ENCODE results near the gene DNAH2.

The DNAH2 gene

GRCh38 chr17:7707858-7708750 lies 9.4 kb upstream of the DNAH2 start:
- TF ChIP-seq, protein P1, sequence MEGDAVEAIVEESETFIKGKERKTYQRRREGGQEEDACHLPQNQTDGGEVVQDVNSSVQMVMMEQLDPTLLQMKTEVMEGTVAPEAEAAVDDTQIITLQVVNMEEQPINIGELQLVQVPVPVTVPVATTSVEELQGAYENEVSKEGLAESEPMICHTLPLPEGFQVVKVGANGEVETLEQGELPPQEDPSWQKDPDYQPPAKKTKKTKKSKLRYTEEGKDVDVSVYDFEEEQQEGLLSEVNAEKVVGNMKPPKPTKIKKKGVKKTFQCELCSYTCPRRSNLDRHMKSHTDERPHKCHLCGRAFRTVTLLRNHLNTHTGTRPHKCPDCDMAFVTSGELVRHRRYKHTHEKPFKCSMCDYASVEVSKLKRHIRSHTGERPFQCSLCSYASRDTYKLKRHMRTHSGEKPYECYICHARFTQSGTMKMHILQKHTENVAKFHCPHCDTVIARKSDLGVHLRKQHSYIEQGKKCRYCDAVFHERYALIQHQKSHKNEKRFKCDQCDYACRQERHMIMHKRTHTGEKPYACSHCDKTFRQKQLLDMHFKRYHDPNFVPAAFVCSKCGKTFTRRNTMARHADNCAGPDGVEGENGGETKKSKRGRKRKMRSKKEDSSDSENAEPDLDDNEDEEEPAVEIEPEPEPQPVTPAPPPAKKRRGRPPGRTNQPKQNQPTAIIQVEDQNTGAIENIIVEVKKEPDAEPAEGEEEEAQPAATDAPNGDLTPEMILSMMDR (IDR thresholded peaks at IDR 0.05; ENCODE audit: low read depth, low read length, missing control alignments), result no peak
- DNase-seq (ENCODE audit: extremely low read depth, low read depth), result no peak
- H3K4me3 ChIP-seq (replicated peaks; ENCODE audit: low read depth, low read length), result no peak overlapping the region

DNA sequence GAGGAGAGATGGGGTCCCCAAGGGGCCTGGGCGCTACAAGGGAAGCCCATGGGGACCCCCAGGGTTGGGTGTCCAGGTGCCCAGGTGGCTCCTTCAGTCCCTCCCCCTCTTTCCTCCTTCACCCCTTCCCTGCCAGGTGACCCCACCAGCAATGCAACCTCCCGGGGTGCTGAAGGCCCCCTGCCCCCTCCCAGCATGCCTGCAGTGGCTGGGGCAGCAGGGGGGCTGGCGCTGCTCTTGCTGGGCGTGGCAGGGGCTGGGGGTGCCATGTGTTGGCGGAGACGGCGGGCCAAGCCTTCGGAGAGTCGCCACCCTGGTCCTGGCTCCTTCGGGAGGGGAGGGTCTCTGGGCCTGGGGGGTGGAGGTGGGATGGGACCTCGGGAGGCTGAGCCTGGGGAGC lies 8.5 kb upstream of the DNAH2 start:
- H3K4me3 ChIP-seq (replicated peaks; ENCODE audit: low read depth, low read length), result no peak overlapping the region
- no peak for DNase-seq (ENCODE audit: extremely low read depth, low read depth)
- TF ChIP-seq, protein P1 (IDR thresholded peaks at IDR 0.05; ENCODE audit: low read depth, low read length, missing control alignments), result no peak

- TF ChIP-seq, protein P1 (IDR thresholded peaks at IDR 0.05; ENCODE audit: low read depth, low read length, missing control alignments), result no peak
- DNase-seq (ENCODE audit: extremely low read depth, low read depth), result no peak
- H3K4me3 ChIP-seq (replicated peaks; ENCODE audit: low read depth, low read length), result no peak overlapping the region
These were observed 7.2 kb upstream of the DNAH2 start for GRCh38 chr17:7710301-7710700.

DNA sequence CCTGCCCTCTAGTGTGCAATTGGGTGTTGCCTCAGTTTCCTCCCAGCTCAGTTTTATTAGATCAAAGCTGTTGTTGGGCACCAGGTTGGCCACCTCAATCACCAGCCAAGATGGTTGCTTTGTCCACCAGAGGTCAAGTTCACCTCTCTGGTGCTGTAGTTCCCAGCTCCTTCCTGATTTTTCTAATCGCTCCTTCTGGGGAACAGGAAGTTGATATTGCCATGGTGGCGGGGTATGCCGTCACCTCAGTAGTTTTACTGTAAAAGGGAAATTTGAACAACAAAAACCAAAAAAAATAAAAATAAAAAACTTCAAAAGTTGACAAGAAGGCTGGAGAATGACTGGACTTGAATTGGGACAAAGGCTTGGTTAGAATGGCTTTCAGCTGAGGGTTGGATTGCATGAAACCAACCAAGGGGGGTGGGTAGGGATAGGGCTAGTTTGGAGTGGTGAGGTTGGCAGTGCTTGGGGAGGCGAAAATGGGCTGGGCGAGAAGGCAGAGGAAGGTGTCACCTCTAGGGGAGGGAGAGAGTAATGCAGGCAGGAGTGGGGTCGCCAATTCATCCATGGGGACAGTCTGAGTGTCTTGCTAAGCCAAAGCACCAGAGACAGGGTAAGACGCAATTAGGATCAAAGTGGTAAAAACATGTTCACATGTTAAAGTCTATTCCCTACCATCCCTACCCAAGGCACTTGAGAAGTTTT lies 6.3 kb upstream of the DNAH2 start:
- DNase-seq (ENCODE audit: extremely low read depth, low read depth), result no peak
- TF ChIP-seq, protein P1 (IDR thresholded peaks at IDR 0.05; ENCODE audit: low read depth, low read length, missing control alignments), result no peak
- no peak overlapping the region for H3K4me3 ChIP-seq (replicated peaks; ENCODE audit: low read depth, low read length)

GRCh38 chr17:7712111-7712771 lies 5.3 kb upstream of the DNAH2 start:
- TF ChIP-seq, protein P1 (IDR thresholded peaks at IDR 0.05; ENCODE audit: low read depth, low read length, missing control alignments), result no peak
- no peak overlapping the region for H3K4me3 ChIP-seq (replicated peaks; ENCODE audit: low read depth, low read length)
- DNase-seq (ENCODE audit: extremely low read depth, low read depth), result no peak

DNA sequence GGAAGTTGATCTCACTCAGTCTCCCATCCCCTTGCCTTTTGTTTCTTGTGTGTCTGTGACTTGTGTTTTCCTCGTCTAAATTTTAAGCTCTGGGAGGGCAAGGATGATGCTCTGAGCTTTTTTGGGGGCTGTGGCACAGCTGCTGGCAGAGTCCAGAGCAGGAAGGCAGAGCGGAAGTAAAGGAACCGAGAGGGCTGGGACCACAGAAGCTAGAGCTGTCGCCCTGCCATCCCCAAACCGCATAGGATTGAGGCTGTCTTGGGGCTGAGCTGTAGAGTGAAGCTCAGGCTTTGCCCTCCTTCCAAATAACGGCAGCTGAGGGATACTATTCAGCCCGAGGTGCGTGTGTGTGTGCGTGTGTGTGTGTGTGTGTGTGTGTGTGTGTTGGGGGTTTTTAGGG lies 3.8 kb upstream of the DNAH2 start:
- DNase-seq (ENCODE audit: extremely low read depth, low read depth), result no peak
- TF ChIP-seq, protein P1 (IDR thresholded peaks at IDR 0.05; ENCODE audit: low read depth, low read length, missing control alignments), result no peak
- no peak overlapping the region for H3K4me3 ChIP-seq (replicated peaks; ENCODE audit: low read depth, low read length)

Measured in HFF-Myc (cell line).